Pulmonary artery endothelial cell (primary cell): ENCODE data around the gene TEKT2. TPM values are rescaled to one million over a fixed set of nuclear protein-coding genes. Genes with fewer than 3 reads are reported as not detected.

Experiments
- DNase-seq: peaks from one replicate; pipeline ENCODE4 v3.0.0-alpha.2; 2011; ENCODE audit warnings: low read depth, low spot score
- total RNA-seq: library from RNA; depleted of rRNA; stranded (reverse); fragments of >200 nt; gene quantifications from 2 replicates; pipeline ENCODE4 v1.2.3, GENCODE V29; 2014

The TEKT2 gene
- 0.13 and 0.21 TPM in 2 replicates for total RNA-seq

- no peak for DNase-seq
Measured at GRCh38 chr1:36083635-36084496, at the start of gene TEKT2. TSS of gene TEKT2 (plus strand) at chr1:36084094. CDS start at chr1:36084922, 828 bp downstream.

- DNase-seq, result no peak
Measured at GRCh38 chr1:36034692-36035091, 49.2 kb upstream of the TEKT2 start.

DNA sequence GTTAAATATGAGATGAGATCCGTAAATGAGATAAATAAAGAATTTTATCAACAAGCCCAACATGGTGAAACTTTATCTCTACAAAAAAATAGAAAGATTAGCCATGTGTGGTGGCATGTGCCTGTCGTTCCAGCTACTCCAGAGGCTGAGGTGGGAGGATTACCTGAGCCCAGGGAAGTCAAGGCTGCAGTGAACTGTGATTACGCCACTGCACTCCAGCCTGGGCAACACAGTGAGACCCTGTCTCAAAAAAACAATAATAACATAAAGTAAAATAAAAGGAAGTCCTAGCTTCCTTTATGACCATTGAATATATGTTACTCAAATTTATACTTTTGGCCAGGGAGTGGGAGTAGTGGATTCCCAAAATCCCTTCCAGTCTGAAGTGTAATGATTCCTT, 48.7 kb upstream of the TEKT2 start:
- no peak for DNase-seq

DNA sequence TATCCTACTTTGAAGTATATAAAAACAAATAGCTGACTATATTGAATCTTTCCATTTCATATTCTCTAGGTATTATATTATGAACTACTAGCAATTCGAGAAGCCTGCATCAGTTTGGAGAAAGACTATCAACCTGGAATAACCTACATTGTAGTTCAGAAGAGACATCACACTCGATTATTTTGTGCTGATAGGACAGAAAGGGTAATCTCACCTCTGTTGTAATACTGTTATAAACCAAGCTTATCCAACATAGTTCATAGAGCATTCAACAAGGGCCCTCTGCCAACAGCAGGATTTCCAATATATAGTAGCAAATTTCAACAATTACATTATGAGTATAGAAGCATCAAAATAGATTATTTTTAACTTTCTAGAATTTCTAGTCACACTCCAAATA, 43.7 kb upstream of the TEKT2 start:
- no peak for DNase-seq

- no peak for DNase-seq
Measured at GRCh38 chr1:36051821-36052220, 32.1 kb upstream of the TEKT2 start.

- DNase-seq, result no peak
Measured at GRCh38 chr1:36053978-36054377, 29.9 kb upstream of the TEKT2 start.

DNA sequence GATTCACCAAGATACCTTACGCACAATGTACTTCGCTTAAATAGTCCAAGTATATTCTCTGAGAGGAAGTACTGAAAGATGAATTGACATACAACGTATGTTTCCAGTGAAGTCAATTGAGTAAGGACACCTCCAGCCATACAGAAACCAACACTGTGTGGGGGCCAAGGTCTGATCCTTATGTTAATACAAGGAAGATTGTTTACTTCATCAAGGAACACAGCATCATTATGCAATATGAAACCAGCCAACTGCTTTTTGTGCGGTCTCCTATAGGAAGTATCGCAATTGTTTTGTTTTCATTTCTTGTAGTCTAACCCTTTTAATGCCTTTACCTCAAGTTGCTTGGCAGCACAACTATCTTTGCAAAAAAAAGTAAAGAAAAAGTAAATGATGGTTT, 28.2 kb upstream of the TEKT2 start:
- no peak for DNase-seq

GRCh38 chr1:36062315-36062714, 21.6 kb upstream of the TEKT2 start:
- DNase-seq, result no peak

DNA sequence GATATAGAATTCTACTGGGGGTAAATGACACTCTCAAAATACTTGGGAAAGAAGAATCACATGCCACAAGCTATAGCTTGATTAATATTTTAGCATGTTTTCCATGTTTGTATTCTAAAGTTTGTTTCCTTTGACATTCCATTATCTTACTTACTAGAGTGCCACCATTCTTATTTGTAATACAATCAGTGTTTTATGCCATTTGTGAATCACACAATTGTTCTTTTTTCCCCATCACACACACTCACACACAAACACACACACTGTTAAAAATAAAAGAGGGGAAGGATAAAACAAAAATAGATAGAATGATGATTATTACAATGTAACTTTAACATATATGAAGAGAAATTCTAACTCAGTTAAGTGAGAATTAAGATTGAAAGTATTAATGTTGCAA, 16.0 kb upstream of the TEKT2 start:
- no peak for DNase-seq

DNA sequence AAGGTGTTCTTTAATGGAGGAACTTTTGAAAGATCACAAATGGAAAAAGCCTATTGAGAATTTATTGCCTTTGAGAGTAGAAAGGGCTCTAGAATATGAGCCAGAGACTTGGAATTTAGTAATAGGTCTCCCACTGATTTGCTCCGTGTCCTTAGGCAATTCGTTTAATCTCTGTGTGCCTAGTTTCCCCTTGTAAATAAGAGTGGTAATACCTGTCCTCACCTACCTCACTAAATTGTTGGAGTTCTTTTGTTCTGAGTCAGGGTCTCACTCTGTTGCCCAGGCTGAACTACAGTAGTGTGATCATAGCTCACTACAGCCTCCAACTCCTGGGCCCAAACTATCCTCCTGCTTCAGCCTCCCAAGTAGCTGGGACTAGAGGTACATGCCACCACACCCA, 15.0 kb upstream of the TEKT2 start:
- no peak for DNase-seq

DNA sequence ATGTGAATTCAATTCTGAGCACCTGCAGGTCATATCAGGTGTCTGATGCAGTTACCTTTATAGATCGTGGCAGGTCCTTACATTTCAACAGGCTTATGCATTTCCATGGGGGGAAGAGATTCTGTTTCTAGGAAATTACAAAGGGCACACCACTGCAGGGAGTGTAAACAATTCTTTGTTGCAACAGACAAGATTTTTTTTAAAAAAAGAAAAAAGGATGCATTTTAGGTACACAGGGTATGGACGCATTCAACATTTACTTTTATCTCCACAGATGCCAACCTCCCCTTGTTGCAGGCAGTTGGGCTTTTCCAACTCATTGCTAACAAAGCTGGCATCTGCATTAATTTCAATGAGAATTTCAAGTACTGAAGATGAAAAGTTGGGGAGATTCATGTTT, 13.5 kb upstream of the TEKT2 start:
- DNase-seq, result no peak

DNA sequence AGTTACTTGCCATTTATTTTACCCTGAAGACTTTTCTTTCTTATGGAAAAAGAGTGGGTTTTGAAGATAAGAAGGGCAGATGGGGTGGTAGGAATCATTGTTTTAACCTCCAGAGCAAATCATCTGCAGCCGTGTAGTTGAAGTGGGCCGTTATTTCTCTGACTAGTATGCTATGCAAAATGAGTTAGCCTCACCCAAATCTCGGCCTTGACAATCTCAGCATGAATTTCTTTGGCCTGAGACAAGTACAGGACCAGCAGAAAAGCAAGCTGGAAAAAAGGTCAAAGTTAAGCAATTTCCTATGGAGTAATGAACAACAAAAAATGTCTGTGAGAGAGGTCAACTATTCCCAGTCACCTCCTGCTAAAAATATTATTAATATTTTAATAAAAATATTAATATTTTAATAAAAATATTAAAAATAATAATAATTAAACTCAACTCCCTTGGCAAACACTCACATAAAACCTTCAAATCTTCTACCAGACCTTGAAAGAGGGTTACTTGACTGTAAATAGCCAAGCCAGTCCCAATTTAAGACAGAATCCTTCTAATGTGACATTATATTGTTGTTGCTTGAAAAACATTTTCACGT, 6.8 kb upstream of the TEKT2 start:
- DNase-seq, result no peak

DNA sequence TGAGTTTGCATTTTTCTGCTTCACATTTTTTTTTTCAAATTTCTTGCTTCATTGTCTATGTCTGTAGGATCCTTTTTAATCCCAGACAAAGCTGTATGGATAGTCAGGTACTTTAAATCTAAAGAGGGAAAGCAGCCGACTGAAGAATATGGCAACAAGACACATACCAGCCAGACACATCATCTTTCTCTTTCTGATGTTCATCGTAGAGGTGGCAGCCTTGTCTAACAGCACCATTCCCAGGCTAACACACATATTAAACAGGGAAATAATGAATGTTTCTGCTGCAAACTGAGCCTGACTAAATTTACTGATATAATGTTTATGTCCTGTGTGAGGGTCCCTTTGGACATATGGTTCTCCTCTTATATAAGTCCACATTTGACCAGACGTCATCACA, 3.7 kb upstream of the TEKT2 start:
- no peak for DNase-seq

DNA sequence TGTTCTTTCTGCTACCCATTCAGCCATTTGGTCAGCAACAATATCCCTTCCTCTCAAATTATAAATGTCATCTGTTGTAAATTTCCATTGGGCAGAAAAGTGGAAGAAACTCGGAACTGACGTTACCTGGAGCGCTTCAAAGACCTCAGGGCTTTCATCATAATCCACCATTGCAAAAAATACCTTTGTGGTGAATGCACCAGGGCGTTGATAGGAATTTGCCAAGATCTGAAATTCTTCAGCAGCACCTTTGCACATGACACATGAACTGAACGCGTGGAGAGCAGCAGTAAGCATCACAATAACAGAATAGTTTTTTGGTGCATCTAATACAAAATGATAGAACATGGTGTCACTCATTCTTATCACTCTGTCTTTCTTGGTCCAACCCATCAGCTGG, 3.1 kb upstream of the TEKT2 start:
- DNase-seq, result no peak

DNA sequence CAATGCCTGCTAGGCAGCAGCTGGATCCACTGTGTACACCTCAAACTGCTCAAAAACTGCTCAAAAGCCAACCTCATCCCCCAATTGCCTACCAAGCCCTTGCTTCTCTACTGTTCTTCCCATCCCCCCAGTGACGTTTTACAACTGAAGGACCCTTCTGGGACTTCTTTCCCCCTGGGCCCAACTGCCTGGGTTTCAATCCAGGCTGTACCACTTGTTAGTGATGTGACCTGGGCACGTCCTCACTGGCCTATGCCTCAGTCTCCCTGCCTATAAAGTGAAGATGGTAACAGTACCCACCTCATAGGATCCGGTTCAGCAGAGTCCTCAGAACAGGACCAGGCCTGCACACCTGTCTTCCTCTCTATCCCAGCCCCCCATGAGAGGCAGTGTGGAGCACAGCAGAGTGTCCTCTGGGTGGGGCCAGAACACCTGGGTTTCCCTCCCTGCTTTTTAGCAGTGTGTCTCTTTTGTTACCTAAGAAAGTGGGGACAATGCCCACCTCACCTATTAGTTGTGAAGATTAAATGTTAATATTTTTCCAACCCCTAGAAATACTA, 1.9 kb upstream of the TEKT2 start:
- no peak for DNase-seq

GRCh38 chr1:36083219-36083618, 675 bp upstream of the TEKT2 start:
- no peak for DNase-seq

DNA sequence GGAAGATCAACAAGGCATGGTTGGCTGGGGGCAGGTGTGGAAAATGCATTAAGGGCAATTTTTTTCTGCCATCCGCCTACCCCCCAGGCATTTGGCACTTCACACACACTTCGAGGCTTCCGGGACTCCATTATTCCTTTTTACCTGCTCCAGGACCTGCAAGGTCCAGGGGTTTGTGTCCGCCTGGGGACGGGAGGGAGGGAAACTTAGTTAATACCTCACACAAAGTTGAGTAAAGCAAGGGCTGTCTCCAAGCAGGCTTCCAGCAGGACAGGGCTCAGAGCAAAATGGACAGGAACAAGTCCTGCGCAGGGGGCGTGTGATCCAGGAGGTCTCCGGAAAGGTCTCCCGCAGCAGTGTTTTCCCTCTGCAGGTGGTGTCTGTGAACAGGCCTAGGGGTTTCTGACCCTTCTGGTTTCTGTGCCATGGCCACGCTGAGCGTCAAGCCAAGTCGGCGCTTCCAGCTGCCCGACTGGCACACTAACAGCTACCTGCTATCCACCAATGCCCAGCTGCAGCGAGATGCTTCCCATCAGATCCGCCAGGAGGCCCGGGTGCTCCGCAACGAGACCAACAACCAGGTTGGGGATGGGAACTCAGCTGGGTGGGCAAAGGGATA, 712 bp downstream of the TEKT2 start:
- no peak for DNase-seq

DNA sequence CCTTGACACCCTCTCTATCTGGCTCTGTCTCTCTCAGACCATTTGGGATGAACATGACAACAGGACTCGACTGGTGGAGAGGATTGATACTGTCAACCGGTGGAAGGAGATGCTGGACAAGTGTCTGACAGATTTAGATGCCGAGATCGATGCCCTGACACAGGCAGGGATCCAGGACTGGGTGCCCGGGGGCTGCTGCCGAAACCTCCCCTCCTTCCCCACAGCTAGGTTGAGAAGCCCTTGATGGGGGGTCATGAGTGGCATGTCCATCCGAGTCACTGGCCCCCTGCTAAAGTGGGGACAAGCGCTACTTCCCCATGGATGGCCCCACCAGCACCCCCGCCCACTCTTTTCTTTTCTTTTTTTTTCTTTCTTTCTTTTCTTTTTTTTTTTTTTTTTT, 1.2 kb downstream of the TEKT2 start:
- DNase-seq, result no peak

DNA sequence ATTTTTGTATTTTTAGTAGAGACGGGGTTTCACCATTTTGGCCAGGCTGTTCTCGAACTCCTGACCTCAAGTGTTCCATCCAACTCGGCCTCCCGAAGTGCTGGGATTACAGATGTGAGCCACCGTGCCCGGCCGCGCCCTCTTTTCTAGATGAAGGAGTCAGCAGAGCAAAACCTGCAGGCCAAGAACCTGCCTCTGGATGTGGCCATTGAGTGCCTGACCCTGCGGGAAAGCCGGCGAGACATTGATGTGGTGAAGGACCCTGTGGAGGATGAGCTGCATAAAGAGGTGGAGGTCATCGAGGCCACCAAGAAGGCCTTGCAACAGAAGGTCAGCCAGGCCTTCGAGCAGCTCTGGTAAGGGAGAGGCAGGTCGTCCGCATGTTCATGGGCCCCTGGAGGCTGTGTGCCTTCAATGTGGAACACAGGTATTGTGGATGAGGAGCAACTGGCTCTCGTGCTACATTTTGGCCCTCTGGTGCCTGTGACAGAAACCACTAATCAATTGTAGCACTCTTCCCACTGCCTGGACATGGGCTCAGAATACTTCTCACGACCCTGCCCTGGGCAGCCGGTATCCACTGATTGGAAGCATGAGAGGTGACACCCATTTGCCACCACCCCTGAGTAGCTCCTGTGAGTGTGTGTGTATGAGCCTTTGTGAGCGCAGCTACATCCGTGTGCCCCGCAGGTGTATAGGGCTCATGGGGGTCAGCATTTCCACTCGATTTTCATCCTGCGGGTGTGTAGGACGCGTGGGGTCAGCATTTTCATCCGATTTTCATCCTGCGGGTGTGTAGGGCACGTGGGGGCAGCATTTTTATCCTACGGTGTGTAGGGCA, 2.0 kb downstream of the TEKT2 start:
- DNase-seq, result no peak

DNA sequence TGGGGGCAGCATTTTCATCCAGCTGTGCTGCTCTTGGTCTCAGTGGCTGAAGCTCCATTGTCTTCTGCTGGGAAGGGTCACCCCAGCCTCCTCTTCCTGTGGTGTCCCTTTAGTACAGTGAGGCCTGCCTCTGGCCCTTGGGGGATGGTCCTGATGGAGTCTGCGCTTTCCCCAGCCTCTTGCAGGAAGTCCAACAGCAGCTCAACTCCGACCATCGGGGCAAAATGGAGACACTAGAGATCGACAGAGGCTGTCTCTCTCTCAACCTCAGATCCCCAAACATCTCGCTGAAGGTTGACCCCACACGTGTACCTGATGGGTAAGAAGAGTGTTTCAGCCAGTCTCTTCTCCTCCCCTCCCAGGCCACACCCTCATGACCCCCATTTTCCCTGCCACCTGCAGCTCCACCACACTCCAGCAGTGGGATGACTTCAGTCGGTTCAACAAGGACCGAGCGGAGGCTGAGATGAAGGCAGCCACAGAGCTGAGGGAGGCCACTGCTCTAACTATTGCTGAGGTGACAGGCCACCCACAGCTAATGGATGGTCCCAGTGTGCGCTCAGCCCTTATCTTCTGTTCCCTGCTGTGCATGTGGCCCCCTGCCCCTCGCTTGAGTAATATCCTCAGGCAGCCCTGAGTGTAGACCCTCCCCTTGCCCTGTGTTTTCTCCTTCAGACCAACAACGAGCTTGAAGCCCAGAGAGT, 2.8 kb downstream of the TEKT2 start:
- DNase-seq, result no peak
